Fibroblast of the aortic adventitia (primary cell): ENCODE results near the gene CIAO2A. TPM values are rescaled to one million over a fixed set of nuclear protein-coding genes. Genes with fewer than 3 reads are reported as not detected.
A peak's percentile ranks its signal among the peaks of the same experiment; 100 is the strongest.

Experiments used
- DNase-seq: peaks from one replicate; pipeline ENCODE4 v3.0.0-alpha.2; 2010; ENCODE audit warnings: low read depth
- H3K4me3 ChIP-seq: 2 replicates; pipeline ENCODE4 v1.5.1; 2011; ENCODE audit warnings: low read depth, mild to moderate bottlenecking, control low read depth, low read length, moderate library complexity
- total RNA-seq: library from RNA; depleted of rRNA; stranded (reverse); fragments of >200 nt; gene quantifications from 2 replicates; pipeline ENCODE4 v1.2.3, GENCODE V29; 2012; ENCODE audit warnings: low replicate concordance
- TF ChIP-seq, protein P1 (sequence below): IDR thresholded peaks from 2 replicates; pipeline ENCODE4 v1.5.1; 2011; ENCODE audit warnings: mild to moderate bottlenecking, low read length, control low read depth, inconsistent platforms; ENCODE audit not compliant: insufficient read depth

CIAO2A gene, protein sequence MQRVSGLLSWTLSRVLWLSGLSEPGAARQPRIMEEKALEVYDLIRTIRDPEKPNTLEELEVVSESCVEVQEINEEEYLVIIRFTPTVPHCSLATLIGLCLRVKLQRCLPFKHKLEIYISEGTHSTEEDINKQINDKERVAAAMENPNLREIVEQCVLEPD
- total RNA-seq: 57.5 and 67.7 TPM in 2 replicates

DNA sequence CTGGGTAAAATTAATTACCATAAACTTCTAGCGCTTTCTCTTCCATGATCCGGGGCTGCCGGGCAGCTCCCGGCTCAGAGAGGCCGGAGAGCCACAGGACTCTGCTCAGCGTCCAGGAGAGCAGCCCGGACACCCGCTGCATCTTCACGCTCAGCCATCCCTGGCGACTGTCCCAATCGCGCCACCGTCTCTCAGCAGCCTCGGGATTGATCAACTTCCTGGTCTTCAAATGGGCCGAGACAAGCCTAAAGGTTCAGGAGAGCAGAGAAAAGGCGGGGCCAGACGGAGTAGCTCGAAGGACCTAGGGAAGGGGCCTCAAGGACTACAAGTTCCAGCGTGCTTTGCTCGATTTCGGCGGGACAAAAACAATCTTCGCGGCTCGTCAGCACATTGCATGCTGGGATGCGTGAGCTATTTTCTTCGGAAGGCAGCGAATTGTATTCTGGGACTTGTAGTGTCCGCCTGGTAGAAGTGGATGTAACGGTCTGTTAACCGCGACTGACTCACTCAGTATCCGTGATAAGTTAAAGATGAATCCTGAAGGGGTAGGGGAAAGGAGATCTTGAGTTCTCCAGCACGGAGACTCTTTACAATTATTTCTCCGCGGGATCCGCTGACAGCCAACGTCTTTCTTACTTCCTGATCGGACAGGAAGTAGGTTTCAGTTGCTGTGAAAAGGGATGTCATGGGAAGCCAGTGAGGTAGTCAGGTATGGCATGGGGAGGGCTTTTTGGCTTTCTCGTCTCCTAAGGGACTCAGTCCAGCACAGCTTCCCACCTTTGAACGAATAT is at the start of gene CIAO2A:
CIAO2A (minus strand) TSS at position 212 of the 791 bp plus-strand sequence; CDS start at position 142, 70 bp downstream.
- peak within 1 kb of the TSS; percentile 96 for H3K4me3 ChIP-seq
- TF ChIP-seq, protein P1, sequence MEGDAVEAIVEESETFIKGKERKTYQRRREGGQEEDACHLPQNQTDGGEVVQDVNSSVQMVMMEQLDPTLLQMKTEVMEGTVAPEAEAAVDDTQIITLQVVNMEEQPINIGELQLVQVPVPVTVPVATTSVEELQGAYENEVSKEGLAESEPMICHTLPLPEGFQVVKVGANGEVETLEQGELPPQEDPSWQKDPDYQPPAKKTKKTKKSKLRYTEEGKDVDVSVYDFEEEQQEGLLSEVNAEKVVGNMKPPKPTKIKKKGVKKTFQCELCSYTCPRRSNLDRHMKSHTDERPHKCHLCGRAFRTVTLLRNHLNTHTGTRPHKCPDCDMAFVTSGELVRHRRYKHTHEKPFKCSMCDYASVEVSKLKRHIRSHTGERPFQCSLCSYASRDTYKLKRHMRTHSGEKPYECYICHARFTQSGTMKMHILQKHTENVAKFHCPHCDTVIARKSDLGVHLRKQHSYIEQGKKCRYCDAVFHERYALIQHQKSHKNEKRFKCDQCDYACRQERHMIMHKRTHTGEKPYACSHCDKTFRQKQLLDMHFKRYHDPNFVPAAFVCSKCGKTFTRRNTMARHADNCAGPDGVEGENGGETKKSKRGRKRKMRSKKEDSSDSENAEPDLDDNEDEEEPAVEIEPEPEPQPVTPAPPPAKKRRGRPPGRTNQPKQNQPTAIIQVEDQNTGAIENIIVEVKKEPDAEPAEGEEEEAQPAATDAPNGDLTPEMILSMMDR: no peak
- peak; percentile 98 for DNase-seq

DNA sequence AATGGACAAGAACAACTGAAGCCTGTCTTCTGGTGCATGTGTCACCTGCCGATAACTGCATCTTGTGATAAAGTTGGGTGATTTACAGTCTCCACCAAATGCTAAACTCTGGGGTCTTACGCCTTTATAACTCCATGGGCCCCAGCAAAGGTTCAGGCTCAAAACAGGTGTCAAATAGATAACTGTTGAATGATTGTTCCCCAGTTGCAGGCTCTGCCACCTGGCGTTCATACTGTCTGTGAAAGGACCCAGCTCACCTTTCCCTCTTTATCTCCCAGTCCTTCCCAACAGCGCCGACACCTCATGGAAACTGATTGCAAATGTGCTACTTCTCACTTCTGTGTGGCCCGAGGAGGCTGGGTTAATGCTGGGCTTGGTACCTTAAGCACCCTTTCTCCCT is 49.6 kb upstream of the CIAO2A start:
- H3K4me3 ChIP-seq: no peak overlapping the region
- DNase-seq: no peak
- TF ChIP-seq, protein P1: no peak

DNA sequence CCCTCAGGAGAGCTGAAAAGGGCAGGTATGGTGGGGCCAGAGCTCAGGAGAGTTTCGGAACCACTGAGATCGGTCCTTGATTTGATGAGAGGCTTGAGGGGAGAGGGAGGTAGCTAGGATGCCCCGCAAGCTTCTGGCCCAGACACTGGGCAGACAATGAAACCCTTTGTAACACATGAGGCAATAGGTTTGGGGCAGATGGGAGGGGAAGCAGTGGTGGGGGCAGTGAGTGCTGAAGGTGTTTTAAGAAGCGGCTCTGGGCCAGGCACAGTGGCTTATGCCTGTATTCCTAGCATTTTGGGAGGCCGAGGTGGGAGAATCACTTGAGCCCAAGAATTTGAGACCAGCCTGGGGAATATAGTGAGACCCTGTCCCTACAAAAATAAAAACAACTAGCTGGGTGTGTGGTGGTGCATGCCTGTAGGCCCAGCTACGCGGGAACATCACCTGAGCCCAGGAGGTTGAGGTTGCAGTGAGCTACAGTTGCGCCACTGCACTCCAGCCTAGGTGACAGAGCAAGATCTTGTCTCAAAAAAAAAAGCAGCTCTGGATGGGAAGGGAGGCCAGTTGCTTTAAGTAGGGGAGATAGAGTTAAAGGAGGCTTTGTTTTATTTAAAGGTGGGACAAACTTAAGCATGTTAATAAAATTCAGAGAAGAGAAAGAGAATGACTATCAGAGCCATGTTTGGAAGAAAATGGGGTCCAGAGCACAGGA is 48.3 kb upstream of the CIAO2A start:
- H3K4me3 ChIP-seq: no peak overlapping the region
- no peak for DNase-seq
- TF ChIP-seq, protein P1: no peak

DNA sequence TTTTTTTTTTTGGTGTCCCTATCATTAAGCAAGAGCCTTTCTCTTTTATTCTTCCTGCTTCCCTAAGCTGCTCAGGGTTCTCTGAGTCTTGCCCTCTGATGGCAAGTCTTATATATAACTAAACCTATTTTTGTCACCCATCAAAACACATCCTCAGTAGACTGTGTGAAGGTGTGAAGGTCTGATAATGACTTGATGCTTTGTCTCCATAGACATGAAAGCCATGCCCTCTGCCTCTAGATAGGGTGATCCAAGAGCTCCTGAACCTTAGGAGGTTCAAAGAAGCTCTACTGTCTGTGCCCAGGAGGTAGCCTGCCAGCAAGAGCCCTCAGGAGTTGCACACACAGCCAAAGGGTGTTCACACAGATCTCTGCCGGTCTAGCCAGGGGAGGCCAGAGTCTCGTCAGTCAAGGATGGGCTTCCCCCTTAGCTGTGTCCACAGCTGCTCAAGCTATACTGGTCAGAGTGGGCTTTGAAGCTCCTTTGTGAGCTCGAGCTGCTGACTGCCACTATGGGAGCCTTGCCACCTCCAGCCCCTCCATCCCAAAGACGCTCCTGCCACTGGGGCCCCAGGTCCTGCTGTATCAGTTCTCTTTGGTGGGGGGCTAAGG is 44.8 kb upstream of the CIAO2A start:
- no peak overlapping the region for H3K4me3 ChIP-seq
- DNase-seq: no peak
- TF ChIP-seq, protein P1: no peak

DNA sequence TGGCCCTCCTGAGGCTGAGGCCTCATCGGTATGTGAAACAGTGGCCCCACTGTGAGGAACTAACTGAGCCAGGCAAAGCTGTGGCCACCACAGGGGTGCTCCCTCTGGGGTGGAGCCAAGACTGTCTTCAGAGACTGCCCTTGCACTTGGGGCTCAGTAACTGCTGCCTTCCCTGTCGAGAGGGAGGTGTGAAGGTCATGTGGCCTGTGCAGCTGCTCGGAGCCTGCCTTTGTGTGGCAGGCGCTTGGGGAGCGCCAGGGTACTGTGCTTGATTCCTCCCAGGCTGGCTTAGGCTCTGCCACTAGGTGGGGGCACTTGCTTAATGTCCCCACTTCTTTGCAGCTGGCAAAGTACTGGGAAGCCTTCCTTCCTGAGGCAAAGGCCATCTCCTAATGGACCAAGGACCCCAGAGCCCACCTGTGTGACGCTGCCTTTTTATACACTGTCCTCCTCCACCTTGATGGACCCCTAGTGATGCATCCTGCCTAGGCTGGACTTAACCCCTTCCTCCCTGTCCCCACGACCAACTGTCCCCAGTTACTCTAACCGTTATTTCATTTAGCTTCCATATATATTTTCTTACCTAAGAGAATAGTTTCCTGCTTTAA is 43.7 kb upstream of the CIAO2A start:
- no peak overlapping the region for H3K4me3 ChIP-seq
- TF ChIP-seq, protein P1: no peak
- DNase-seq: no peak

DNA sequence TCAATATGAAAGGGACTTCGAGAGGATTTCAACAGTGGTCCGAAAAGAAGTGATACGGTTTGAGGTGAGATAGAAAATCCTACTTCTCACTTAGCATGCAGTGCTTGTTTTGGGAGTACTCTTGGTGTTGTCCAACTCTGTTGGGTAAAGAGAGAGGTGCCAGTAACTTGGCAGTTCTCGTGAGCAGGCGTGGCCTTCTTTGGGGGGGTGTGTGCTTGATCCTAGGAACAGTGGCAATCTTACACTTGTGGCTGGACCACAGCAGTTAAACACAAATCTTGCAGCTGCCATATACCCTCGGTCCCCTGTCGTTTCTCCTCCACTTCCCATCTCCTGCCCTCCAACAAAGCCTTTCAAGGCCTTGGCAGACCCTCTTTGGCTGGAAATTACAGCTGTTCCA is 42.7 kb upstream of the CIAO2A start:
- no peak overlapping the region for H3K4me3 ChIP-seq
- DNase-seq: no peak
- TF ChIP-seq, protein P1: no peak
